Neural progenitor cell (in vitro differentiated cells): ENCODE data around the gene PFKFB4. TPM values are rescaled to one million over a fixed set of nuclear protein-coding genes. Genes with fewer than 3 reads are reported as not detected.
A peak's percentile ranks its signal among the peaks of the same experiment; 100 is the strongest.

Experiments used
- DNase-seq: peaks from one replicate; pipeline ENCODE4 v3.0.0-alpha.2; 2016; ENCODE audit warnings: low spot score
- H2AFZ ChIP-seq: fragments of 200-600 bp; sonication (generic); replicated peaks from 2 replicates; pipeline ENCODE4 v1.6.1; 2016; ENCODE audit warnings: antibody characterized with exemption
- H3F3A ChIP-seq: fragments of 200-600 bp; sonication (generic); 2 replicates; pipeline ENCODE4 v1.6.1; 2016; ENCODE audit warnings: antibody characterized with exemption, low read depth
- H3K27ac ChIP-seq: fragments of 200-600 bp; sonication (generic); 2 replicates; pipeline ENCODE4 v1.5.1; 2016; ENCODE audit warnings: mild to moderate bottlenecking
- H3K27me3 ChIP-seq: fragments of 200-600 bp; sonication (generic); 2 replicates; pipeline ENCODE4 v1.6.1; 2016; ENCODE audit warnings: mild to moderate bottlenecking, moderate library complexity
- H3K36me3 ChIP-seq: fragments of 200-600 bp; sonication (generic); 2 replicates; pipeline ENCODE4 v1.5.1; 2016
- H3K4me1 ChIP-seq: fragments of 200-600 bp; sonication (generic); 2 replicates; pipeline ENCODE4 v1.6.1; 2016; ENCODE audit warnings: mixed run types
- H3K4me2 ChIP-seq: fragments of 200-600 bp; sonication (generic); 2 replicates; pipeline ENCODE4 v1.6.1; 2016
- H3K4me3 ChIP-seq: fragments of 200-600 bp; sonication (generic); 2 replicates; pipeline ENCODE4 v1.5.1; 2016
- H3K79me2 ChIP-seq: fragments of 200-600 bp; sonication (generic); 2 replicates; pipeline ENCODE4 v1.6.1; 2016; ENCODE audit warnings: low read depth
- H3K9ac ChIP-seq: fragments of 200-600 bp; sonication (generic); 2 replicates; pipeline ENCODE4 v1.6.1; 2016
- H3K9me3 ChIP-seq: fragments of 200-600 bp; sonication (generic); 2 replicates; pipeline ENCODE4 v1.5.1; 2016; ENCODE audit warnings: low read depth
- H4K20me1 ChIP-seq: fragments of 200-600 bp; sonication (generic); 2 replicates; pipeline ENCODE4 v1.6.1; 2016; ENCODE audit warnings: low read depth
- H3K27ac Mint-ChIP-seq: 3 replicates; pipeline ENCODE4 v1.8.0; 2021; ENCODE audit warnings: mixed read lengths
- H3K27me3 Mint-ChIP-seq: 2 replicates; pipeline ENCODE4 v1.8.0; 2022; ENCODE audit warnings: low read depth, mild to moderate bottlenecking, inconsistent platforms, moderate library complexity, mixed read lengths; ENCODE audit not compliant: insufficient read depth
- H3K36me3 Mint-ChIP-seq: 3 replicates; pipeline ENCODE4 v1.8.0; 2021; ENCODE audit warnings: mixed read lengths
- H3K4me1 Mint-ChIP-seq: 3 replicates; pipeline ENCODE4 v1.8.0; 2021; ENCODE audit warnings: mixed read lengths
- H3K4me3 Mint-ChIP-seq: 3 replicates; pipeline ENCODE4 v1.8.0; 2021; ENCODE audit warnings: mild to moderate bottlenecking, moderate library complexity, mixed read lengths
- H3K9me3 Mint-ChIP-seq: 3 replicates; pipeline ENCODE4 v1.8.0; 2020; ENCODE audit warnings: mixed read lengths
- EZH2 ChIP-seq: fragments of 200-600 bp; sonication (generic); IDR thresholded peaks from 2 replicates; pipeline ENCODE4 v1.6.1; 2017; ENCODE audit warnings: antibody characterized with exemption, mild to moderate bottlenecking, moderate library complexity
- EZH2phosphoT487 ChIP-seq: fragments of 200-600 bp; sonication (generic); IDR thresholded peaks from 2 replicates; pipeline ENCODE4 v1.6.1; 2017; ENCODE audit warnings: antibody characterized with exemption
- total RNA-seq: library from RNA; depleted of rRNA; stranded (reverse); fragments of >200 nt; gene quantifications from 2 replicates; pipeline ENCODE4 v1.2.3, GENCODE V29; 2015; ENCODE audit warnings: low replicate concordance
- TF ChIP-seq, protein P1 (sequence below): fragments of 200-600 bp; sonication (generic); IDR thresholded peaks from 2 replicates; pipeline ENCODE4 v1.5.1; 2017; ENCODE audit warnings: antibody characterized with exemption, mild to moderate bottlenecking

Gene PFKFB4
- total RNA-seq, 1 donor from 2014 or later: 59.5 TPM

DNA sequence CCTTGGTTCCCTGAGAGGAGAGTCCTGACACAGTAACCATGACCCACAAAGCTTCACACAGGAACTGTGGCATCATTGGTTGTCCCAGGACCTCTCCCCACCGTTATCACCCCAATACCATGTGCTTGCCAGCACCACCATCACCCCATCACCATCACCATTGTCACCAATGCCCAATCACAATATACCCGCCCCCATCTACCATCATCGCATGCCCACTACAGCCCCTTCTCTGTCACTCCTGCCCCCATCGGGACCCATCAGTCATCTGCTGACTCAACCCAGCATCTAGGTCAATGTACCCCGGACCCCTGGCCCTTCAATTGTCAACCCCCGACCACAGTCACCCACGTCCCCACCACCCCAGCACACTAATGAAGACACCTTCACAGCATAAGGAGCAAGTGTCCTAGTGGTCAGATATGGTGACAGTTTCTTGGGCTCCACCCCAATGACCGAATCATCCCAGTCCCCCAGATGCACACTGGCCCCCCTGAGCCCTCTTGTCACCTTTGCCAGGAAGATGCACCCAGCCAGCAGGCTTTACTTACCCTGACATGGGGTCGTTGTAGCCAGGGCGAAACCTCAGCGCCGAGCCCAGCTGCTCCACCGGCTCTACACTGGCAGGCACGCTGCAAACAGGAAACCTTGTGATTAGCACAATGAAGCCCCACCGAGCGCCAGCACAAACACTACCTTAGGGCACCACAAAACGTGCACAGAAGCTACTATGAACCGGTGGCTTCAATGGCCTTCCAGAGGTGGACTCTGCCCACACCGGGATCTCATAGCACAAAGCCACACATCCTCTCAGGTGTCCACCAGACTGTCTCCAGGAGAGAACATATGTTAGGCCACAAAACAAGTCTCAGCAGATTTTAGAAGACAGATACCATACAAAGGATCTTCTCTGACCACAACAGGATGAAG lies 77.7 kb downstream of the PFKFB4 start:
- Histone ChIP-seq H3K9me3 (no peaks in the 10 kb centered on the region), H3K4me1 (peaks cover 15% of the 10 kb centered on the region), H3K27ac (no peak overlapping the region), H3K9ac (no peak overlapping the region), H3K27me3 (no peaks in the 10 kb centered on the region), H3K4me3 (no peak overlapping the region), H3K36me3 (no peaks in the 10 kb centered on the region), H2AFZ (no peak overlapping the region), H4K20me1 (no peaks in the 10 kb centered on the region), H3K4me2 (no peak overlapping the region), H3F3A (peaks cover 16% of the 10 kb centered on the region), H3K79me2 (no peaks in the 10 kb centered on the region)
- DNase-seq: no peak
- Mint-ChIP-seq H3K9me3 (no peaks in the 10 kb centered on the region), H3K27ac (peak overlapping the region; percentile 29), H3K4me1 (peaks cover 15% of the 10 kb centered on the region), H3K27me3 (peaks cover 1% of the 10 kb centered on the region), H3K36me3 (peaks cover 3% of the 10 kb centered on the region), H3K4me3 (no peak overlapping the region)
- TF ChIP-seq, protein P1, sequence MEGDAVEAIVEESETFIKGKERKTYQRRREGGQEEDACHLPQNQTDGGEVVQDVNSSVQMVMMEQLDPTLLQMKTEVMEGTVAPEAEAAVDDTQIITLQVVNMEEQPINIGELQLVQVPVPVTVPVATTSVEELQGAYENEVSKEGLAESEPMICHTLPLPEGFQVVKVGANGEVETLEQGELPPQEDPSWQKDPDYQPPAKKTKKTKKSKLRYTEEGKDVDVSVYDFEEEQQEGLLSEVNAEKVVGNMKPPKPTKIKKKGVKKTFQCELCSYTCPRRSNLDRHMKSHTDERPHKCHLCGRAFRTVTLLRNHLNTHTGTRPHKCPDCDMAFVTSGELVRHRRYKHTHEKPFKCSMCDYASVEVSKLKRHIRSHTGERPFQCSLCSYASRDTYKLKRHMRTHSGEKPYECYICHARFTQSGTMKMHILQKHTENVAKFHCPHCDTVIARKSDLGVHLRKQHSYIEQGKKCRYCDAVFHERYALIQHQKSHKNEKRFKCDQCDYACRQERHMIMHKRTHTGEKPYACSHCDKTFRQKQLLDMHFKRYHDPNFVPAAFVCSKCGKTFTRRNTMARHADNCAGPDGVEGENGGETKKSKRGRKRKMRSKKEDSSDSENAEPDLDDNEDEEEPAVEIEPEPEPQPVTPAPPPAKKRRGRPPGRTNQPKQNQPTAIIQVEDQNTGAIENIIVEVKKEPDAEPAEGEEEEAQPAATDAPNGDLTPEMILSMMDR: no peak
- TF ChIP-seq EZH2 (no peak), EZH2phosphoT487 (no peak)

DNA sequence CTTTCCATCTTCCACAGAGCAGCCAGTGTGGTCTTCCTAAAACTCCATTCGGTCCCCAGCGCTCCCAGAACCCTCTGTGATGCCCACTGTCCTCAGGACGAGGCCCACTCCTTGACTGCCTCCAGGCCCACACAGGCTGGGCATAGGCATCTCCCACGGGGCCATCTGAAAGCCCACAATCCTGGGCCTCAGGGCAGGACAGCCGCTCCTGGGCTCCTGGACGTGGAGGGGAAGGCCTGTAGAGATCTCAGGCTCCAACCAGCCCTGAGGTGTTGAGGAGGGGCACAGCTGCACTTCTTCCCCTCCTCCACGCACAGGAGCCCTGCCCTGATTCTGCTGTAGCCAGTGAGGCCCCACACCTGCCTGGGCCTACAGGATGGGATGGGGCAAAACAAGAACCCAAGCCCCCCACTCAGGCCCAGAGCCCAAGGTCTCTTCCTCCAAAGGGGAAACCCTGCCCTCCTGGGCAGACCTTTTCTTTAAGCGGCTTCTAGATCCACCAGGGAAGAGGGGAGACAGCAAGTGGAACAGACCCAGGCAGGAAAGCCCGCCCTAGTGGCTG lies 78.6 kb downstream of the PFKFB4 start:
- no peak for DNase-seq
- Mint-ChIP-seq H3K4me3 (no peak overlapping the region), H3K27ac (peak overlapping the region; percentile 78)

DNA sequence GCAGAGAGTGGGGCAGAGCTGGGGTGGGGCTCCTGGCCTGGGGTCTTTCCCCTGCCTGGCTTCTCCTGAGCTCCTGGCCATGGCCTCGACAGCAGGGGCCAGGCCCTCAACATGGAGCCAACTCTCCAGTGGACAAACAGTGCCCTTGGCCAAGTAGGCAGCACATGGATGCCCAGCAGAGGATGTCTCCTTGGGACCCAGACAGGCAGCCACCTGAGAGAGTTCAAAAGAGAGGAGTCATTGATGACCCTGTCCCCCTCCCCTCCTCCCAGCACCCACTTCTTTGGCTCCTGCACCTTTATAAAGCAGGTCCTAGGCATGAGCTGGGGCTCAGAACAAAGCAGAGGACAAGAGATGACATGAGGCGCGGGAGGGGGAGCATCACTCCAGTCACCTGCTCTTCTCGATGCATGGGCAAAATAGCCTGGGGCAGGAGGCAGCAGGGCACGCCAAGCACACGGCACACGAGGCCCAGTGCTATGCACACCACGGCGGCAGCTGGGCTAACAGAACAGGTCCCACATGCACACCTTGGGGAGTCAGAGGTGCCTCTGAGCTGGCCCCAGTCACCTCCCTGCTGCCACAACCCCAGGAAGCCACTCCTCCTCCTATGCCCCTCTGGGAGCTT lies 80.1 kb downstream of the PFKFB4 start:
- Mint-ChIP-seq H3K4me3 (no peak overlapping the region), H3K4me1 (peaks cover 26% of the 10 kb centered on the region), H3K27ac (no peak overlapping the region), H3K9me3 (no peaks in the 10 kb centered on the region), H3K36me3 (peaks cover 3% of the 10 kb centered on the region), H3K27me3 (no peaks in the 10 kb centered on the region)
- no peak overlapping the region for H3K27ac ChIP-seq
- H3K79me2 ChIP-seq: peaks cover 14% of the 10 kb centered on the region
- H3K4me1 ChIP-seq: peaks cover 29% of the 10 kb centered on the region
- H3K27me3 ChIP-seq: no peaks in the 10 kb centered on the region
- DNase-seq: no peak
- H3K36me3 ChIP-seq: no peaks in the 10 kb centered on the region
- TF ChIP-seq, protein P1: no peak
- TF ChIP-seq EZH2phosphoT487 (no peak), EZH2 (no peak)
- no peak overlapping the region for H2AFZ ChIP-seq
- H3K9me3 ChIP-seq: no peaks in the 10 kb centered on the region
- H3F3A ChIP-seq: peaks cover 29% of the 10 kb centered on the region
- no peaks in the 10 kb centered on the region for H4K20me1 ChIP-seq
- no peak overlapping the region for H3K4me3 ChIP-seq
- H3K4me2 ChIP-seq: no peak overlapping the region
- no peak overlapping the region for H3K9ac ChIP-seq

More for the DNA sequence above, 78.6 kb downstream of the PFKFB4 start:
- Mint-ChIP-seq H3K4me1 (peaks cover 21% of the 10 kb centered on the region), H3K27me3 (no peaks in the 10 kb centered on the region), H3K36me3 (peaks cover 3% of the 10 kb centered on the region), H3K9me3 (no peaks in the 10 kb centered on the region)
- H3K4me3 ChIP-seq: no peak overlapping the region
- H3K9ac ChIP-seq: no peak overlapping the region
- H4K20me1 ChIP-seq: no peaks in the 10 kb centered on the region
- no peak overlapping the region for H2AFZ ChIP-seq
- H3K36me3 ChIP-seq: no peaks in the 10 kb centered on the region
- H3K4me1 ChIP-seq: peaks cover 20% of the 10 kb centered on the region
- H3K27me3 ChIP-seq: no peaks in the 10 kb centered on the region
- H3K79me2 ChIP-seq: no peaks in the 10 kb centered on the region
- TF ChIP-seq EZH2: no peak
- TF ChIP-seq, protein P1: no peak
- TF ChIP-seq EZH2phosphoT487: no peak
- no peak overlapping the region for H3K27ac ChIP-seq
- peaks cover 25% of the 10 kb centered on the region for H3F3A ChIP-seq
- no peaks in the 10 kb centered on the region for H3K9me3 ChIP-seq
- no peak overlapping the region for H3K4me2 ChIP-seq
